ENCODE results near the gene GRAP2.
"Not testable (repeated sequence)": the region's sequence is repeated elsewhere in the genome, so short reads cannot be mapped to it uniquely, and the experiment has no call there.

Gene GRAP2

DNA sequence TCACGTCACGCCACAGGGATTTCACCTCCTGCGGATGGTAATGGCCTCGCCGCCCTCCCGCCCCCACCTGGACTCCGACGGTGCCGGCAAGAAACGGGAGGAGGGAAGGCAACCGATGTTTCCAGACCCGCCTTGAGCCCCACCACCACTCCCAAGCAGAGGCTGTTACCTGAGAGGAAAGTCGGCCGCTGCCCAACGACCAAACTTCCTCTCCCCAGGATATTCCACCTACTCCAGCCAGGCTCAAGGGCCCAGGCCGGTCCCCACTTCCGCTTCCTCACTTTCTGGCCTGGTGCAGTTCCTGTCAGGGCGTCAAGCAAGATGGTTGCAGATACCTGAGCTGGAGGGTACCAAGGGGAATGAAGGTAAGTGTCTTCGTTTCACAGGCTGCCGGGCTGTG, 7.4 kb upstream of the GRAP2 start, which contains the start of gene ENTHD1:
TSS of gene ENTHD1 (minus strand) at position 235 of the 400 bp plus-strand sequence. CDS start 6,012 bp downstream, outside the sequence.
- H3K27ac ChIP-seq: no peak within 1 kb of the TSS
- DNase-seq (ENCODE audit: low spot score): no peak
- TF ChIP-seq, protein P1, sequence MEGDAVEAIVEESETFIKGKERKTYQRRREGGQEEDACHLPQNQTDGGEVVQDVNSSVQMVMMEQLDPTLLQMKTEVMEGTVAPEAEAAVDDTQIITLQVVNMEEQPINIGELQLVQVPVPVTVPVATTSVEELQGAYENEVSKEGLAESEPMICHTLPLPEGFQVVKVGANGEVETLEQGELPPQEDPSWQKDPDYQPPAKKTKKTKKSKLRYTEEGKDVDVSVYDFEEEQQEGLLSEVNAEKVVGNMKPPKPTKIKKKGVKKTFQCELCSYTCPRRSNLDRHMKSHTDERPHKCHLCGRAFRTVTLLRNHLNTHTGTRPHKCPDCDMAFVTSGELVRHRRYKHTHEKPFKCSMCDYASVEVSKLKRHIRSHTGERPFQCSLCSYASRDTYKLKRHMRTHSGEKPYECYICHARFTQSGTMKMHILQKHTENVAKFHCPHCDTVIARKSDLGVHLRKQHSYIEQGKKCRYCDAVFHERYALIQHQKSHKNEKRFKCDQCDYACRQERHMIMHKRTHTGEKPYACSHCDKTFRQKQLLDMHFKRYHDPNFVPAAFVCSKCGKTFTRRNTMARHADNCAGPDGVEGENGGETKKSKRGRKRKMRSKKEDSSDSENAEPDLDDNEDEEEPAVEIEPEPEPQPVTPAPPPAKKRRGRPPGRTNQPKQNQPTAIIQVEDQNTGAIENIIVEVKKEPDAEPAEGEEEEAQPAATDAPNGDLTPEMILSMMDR (IDR thresholded peaks at IDR 0.05): no peak
- no peak within 1 kb of the TSS for H3K4me3 ChIP-seq

DNA sequence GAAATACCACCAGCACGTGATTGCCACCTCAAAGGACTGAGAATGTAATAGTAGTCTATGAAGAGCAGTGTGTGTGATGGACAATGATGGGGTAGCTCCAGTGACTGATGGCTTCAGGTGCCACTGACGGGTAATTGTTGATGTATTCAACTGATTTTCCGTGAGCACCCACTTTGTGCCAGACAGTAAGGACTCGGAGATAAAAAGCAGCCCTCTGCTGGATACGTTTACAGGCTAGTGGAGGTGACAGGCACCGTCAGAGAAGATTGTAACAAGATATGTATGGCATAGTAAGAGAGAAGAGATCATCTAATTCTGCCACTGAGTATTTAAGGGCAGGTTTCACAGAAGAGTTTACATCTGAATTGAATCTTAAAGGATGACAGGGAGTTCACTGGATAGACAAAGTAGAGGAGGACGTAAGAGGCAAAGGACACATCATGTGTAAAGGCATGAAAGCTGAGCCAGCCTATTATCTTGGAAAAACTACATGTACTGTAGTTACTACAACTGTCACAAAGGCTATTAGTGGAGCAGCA, 6.3 kb upstream of the GRAP2 start:
- Histone ChIP-seq H3K27ac (no peak overlapping the region), H3K4me3 (no peak overlapping the region)
- TF ChIP-seq, protein P1 (IDR thresholded peaks at IDR 0.05): no peak
- no peak for DNase-seq (ENCODE audit: low spot score)

DNA sequence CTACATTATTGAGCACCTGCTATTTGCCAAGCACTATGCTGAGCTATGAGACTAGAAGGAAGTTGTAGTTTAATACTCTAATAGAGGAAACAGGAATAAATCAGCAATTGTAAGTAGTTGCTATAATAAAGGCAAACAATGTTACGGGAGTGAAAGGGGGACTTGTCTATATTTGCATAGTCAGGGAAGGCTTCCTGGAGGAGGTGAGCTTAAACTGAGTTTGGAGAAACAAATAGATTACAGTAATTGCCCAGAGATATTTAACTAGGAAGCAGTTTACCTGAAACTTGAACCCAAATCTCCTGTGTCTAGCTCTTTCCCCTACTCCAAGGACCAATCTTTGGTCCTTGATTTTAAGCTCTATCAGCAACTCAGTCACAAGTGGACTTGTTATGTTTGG, 5.2 kb upstream of the GRAP2 start:
- DNase-seq (ENCODE audit: low spot score): no peak
- TF ChIP-seq, protein P1 (IDR thresholded peaks at IDR 0.05): no peak
- H3K4me3 ChIP-seq: no peak overlapping the region
- H3K27ac ChIP-seq: no peak overlapping the region

DNA sequence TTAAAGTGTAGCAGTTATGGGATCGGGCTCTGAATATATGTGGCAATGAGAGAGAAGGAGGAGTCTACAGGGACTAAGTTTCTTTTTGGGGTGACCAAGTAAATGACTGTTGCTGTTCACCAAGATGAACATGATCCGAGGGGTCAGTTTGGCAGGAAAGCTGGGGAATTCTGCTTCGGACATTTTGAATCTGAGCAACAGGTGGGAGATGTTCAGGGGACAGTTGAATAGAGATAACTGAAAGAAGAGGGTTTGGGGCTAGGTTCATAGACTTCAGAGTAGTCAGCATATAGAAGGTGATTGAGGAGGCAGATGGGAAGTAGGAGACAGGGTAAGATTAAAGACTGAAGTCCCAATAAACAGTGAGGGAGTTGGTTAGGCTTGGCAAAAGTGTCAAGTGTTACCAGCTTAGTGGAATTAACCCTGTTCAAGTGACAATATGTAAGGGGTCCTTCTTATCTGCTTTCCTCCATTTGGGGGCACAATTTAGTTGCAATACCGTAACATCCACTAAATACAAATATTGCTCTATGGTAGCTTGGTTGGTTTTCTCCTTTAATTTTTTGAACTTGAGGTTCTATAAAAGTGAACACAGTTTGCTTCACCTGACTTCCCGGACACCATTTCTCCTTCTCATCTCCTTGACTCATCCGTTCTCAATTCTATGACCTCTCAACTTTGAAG, 4.4 kb upstream of the GRAP2 start:
- Histone ChIP-seq H3K27ac (no peak overlapping the region), H3K4me3 (no peak overlapping the region)
- TF ChIP-seq, protein P1 (IDR thresholded peaks at IDR 0.05): no peak
- DNase-seq (ENCODE audit: low spot score): no peak

GRCh38 chr22:39897841-39898240, 3.0 kb upstream of the GRAP2 start:
- no peak for DNase-seq (ENCODE audit: low spot score)
- TF ChIP-seq, protein P1 (IDR thresholded peaks at IDR 0.05): no peak
- H3K4me3 ChIP-seq: no peak overlapping the region
- no peak overlapping the region for H3K27ac ChIP-seq

DNA sequence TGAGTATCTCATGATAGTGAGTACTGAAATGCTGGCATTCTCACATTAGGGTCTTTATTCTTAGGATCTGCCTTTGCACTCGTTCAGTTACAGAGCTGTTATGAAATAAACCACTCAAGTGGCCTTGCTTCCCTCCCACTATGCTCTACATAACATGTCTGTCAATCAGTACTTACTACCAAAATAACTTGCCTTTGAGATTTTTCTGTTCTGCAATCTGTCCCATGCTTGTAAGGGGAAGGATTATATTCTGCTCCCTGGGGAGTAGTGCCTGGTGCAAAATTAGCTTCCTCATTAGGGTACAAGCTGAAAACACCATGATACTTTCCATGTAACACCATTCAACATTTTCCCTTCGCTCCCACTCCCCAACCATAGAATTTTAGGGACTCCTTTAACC, 1.9 kb upstream of the GRAP2 start:
- DNase-seq (ENCODE audit: low spot score): no peak
- Histone ChIP-seq H3K4me3 (no peak overlapping the region), H3K27ac (peak overlapping the region in 1 of 2 donors; percentile 1)
- TF ChIP-seq, protein P1 (IDR thresholded peaks at IDR 0.05): no peak

- no peak overlapping the region for H3K4me3 ChIP-seq
- DNase-seq (ENCODE audit: low spot score): no peak
- TF ChIP-seq, protein P1 (IDR thresholded peaks at IDR 0.05): no peak
- no peak overlapping the region for H3K27ac ChIP-seq
Observed at GRCh38 chr22:39901565-39902146, 772 bp downstream of the GRAP2 start.

GRCh38 chr22:39904024-39904423, 3.1 kb downstream of the GRAP2 start:
- not testable (repeated sequence) for H3K27ac ChIP-seq; H3K4me3 ChIP-seq; DNase-seq (ENCODE audit: low spot score)
